ENCODE data around the gene BCAS3.
"Not testable (repeated sequence)": the region's sequence is repeated elsewhere in the genome, so short reads cannot be mapped to it uniquely, and the experiment has no call there.

The BCAS3 gene

GRCh38 chr17:61239327-61239726 is 561.7 kb downstream of the BCAS3 start:
- no peak overlapping the region for H3K4me3 ChIP-seq
- H3K9ac ChIP-seq, result no peak overlapping the region
- no peak overlapping the region for H3K4me2 ChIP-seq
- peaks cover 20% of the 10 kb centered on the region for H3K9me3 ChIP-seq
- TF ChIP-seq Cebpa-rat (IDR thresholded peaks at IDR 0.05), result no peak
- no peak overlapping the region for H3K27ac ChIP-seq
- H3K36me3 ChIP-seq, result no peaks in the 10 kb centered on the region
- H3K27me3 ChIP-seq, result no peaks in the 10 kb centered on the region
- H3K4me1 ChIP-seq, result peaks cover 10% of the 10 kb centered on the region
- H4K20me1 ChIP-seq, result no peaks in the 10 kb centered on the region

- no peak overlapping the region for H3K4me3 ChIP-seq
- no peak overlapping the region for H3K4me2 ChIP-seq
- H3K9ac ChIP-seq, result no peak overlapping the region
These were observed 562.3 kb downstream of the BCAS3 start for GRCh38 chr17:61239953-61240352.

DNA sequence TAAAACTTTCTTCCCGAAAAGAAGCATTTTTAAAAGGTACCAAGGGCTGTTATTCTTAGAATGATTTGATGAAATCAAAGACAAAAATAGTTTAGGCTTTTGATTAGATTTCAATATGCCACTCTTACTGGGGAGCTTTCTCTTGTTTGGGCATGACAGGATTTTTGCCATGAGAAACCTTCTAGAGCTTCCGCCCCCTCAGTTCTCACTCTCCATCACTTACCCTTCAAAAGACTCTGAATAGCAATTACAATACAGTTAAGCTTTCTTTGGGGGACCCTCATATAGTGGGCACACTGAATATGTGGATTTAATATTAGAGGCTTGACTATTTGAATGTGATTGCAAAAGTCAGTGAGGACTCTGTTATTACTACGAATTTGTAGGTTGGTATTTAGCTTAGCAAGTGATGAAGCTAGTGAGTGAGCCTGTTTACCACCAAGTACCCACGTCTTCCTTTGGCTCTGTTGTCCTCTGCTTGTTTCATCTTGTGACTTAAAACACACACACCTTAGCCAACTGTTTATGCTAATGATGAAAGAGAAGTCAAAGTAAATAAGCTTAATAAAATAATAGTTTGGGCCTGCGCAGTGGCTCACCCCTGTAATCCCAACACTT is 563.3 kb downstream of the BCAS3 start:
- peaks cover 20% of the 10 kb centered on the region for H3K9me3 ChIP-seq
- no peaks in the 10 kb centered on the region for H4K20me1 ChIP-seq
- no peaks in the 10 kb centered on the region for H3K27me3 ChIP-seq
- H3K27ac ChIP-seq, result no peak overlapping the region
- peaks cover 18% of the 10 kb centered on the region for H3K4me1 ChIP-seq
- H3K9ac ChIP-seq, result no peak overlapping the region
- TF ChIP-seq Cebpa-rat (IDR thresholded peaks at IDR 0.05), result no peak
- no peak overlapping the region for H3K4me2 ChIP-seq
- no peaks in the 10 kb centered on the region for H3K36me3 ChIP-seq
- no peak overlapping the region for H3K4me3 ChIP-seq

More at GRCh38 chr17:61239953-61240352, 562.3 kb downstream of the BCAS3 start:
- Histone ChIP-seq H3K27me3 (no peaks in the 10 kb centered on the region), H4K20me1 (no peaks in the 10 kb centered on the region), H3K4me1 (peaks cover 15% of the 10 kb centered on the region), H3K9me3 (peaks cover 20% of the 10 kb centered on the region), H3K36me3 (no peaks in the 10 kb centered on the region), H3K27ac (no peak overlapping the region)
- TF ChIP-seq Cebpa-rat (IDR thresholded peaks at IDR 0.05), result no peak

DNA sequence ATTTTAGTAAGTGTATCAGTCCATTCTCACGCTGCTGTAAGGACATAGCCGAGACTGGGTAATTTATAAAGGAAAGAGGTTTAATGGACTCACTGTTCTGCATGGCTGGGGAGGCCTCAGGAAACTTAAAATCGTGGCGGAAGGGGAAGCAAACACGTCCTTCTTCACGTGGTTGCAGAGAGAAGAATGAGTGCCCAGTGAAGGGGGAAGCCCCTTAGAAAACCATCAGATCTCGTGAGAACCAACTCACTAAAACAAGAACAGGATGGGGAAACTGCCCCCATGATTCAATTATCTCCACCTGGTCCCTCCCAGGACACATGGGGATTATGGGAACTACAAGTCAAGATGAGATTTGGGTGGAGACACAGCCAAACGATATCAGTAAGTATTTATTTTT is 567.3 kb downstream of the BCAS3 start:
- H3K27ac ChIP-seq, H3K27me3 ChIP-seq, H4K20me1 ChIP-seq, H3K36me3 ChIP-seq, H3K4me3 ChIP-seq, H3K4me1 ChIP-seq, H3K9ac ChIP-seq: not testable (repeated sequence)
- peak overlapping the region; percentile 47 for H3K4me2 ChIP-seq
- 0 out of 2 replicates have a peak, but pooled peaks cover 11% of the 10 kb centered on the region for H3K9me3 ChIP-seq

DNA sequence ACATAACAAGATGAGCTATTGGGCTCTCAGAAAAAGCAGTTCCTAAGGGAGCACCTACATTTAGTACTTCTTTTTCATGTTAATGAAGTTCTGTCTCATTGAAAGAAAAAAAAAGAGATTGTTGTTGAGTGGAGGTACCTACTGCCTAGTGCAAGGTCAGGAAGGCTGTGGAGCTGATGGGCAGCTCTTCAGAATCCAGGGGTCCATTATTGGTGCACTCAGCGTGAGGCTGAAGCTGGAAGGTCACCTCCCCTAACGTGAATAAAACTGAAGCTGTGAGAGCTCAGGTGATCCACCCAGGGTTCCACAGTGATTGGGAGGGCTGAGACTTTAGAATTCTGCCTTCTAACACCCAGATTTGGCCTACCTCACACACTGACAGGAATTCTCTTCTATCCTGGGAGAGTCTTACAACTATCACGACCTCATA is 568.1 kb downstream of the BCAS3 start:
- no peak overlapping the region for H3K4me2 ChIP-seq
- H3K36me3 ChIP-seq, result no peaks in the 10 kb centered on the region
- no peak overlapping the region for H3K9ac ChIP-seq
- peaks cover 13% of the 10 kb centered on the region for H3K4me1 ChIP-seq
- no peak overlapping the region for H3K4me3 ChIP-seq
- no peaks in the 10 kb centered on the region for H4K20me1 ChIP-seq
- TF ChIP-seq Cebpa-rat (IDR thresholded peaks at IDR 0.05), result no peak
- H3K9me3 ChIP-seq, result 0 out of 2 replicates have a peak, but pooled peaks cover 11% of the 10 kb centered on the region
- no peak overlapping the region for H3K27ac ChIP-seq
- no peaks in the 10 kb centered on the region for H3K27me3 ChIP-seq

DNA sequence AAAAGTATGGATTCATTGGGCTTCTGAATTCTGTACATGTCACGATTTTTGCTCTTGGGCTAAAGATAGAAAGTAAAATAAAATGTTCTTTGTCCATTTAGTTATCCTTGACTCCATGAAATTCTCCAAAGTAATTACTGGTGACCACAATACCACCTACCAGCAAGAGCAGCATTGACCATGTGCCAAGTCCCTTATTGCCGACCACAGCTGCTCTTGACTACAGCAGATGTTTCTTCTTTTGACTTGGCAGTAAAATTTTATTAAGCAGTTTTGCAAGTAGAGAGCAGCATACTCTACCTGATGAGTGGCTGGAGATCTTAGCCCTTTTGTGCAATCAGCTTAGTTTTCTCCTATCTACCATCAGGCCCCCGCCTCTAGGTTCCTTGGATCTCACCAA is 569.8 kb downstream of the BCAS3 start:
- H3K4me3 ChIP-seq, result no peak overlapping the region
- no peaks in the 10 kb centered on the region for H3K27me3 ChIP-seq
- TF ChIP-seq Cebpa-rat (IDR thresholded peaks at IDR 0.05), result no peak
- no peaks in the 10 kb centered on the region for H3K36me3 ChIP-seq
- H3K9ac ChIP-seq, result no peak overlapping the region
- H3K4me2 ChIP-seq, result no peak overlapping the region
- no peaks in the 10 kb centered on the region for H4K20me1 ChIP-seq
- H3K27ac ChIP-seq, result no peak overlapping the region
- H3K9me3 ChIP-seq, result 0 out of 2 replicates have a peak, but pooled peaks cover 11% of the 10 kb centered on the region
- H3K4me1 ChIP-seq, result peaks cover 31% of the 10 kb centered on the region

DNA sequence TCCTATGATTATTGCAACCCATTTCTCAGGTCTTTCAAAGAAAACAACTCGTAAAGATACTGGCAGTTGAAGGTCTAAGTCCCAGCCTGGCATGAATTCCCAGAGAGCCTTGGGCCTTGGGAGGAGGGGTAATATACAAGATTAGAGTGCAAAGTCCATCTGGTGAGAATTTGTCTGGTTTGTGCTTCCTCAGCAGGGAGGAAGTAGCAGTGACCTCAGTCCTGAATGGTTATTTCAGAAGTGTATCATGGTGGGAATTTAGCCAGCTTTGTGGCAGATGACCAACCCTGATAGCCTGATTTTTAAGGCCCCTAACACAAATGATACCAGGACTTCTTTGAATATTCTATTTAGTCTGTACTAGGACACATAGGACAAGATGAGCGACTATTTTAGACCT is 570.7 kb downstream of the BCAS3 start:
- Histone ChIP-seq H3K9me3 (0 out of 2 replicates have a peak, but pooled peaks cover 4% of the 10 kb centered on the region), H3K4me3 (no peak overlapping the region), H3K36me3 (no peaks in the 10 kb centered on the region), H3K4me2 (no peak overlapping the region), H3K27ac (no peak overlapping the region), H3K9ac (no peak overlapping the region), H3K27me3 (no peaks in the 10 kb centered on the region), H3K4me1 (peaks cover 39% of the 10 kb centered on the region), H4K20me1 (no peaks in the 10 kb centered on the region)
- TF ChIP-seq Cebpa-rat (IDR thresholded peaks at IDR 0.05), result no peak

GRCh38 chr17:61249649-61250299 is 572.1 kb downstream of the BCAS3 start:
- H4K20me1 ChIP-seq, result no peaks in the 10 kb centered on the region
- no peak overlapping the region for H3K27ac ChIP-seq
- no peak overlapping the region for H3K4me3 ChIP-seq
- no peak overlapping the region for H3K9ac ChIP-seq
- no peaks in the 10 kb centered on the region for H3K27me3 ChIP-seq
- peaks cover 36% of the 10 kb centered on the region for H3K4me1 ChIP-seq
- no peaks in the 10 kb centered on the region for H3K36me3 ChIP-seq
- TF ChIP-seq Cebpa-rat (IDR thresholded peaks at IDR 0.05), result no peak
- H3K9me3 ChIP-seq, result no peaks in the 10 kb centered on the region
- no peak overlapping the region for H3K4me2 ChIP-seq

DNA sequence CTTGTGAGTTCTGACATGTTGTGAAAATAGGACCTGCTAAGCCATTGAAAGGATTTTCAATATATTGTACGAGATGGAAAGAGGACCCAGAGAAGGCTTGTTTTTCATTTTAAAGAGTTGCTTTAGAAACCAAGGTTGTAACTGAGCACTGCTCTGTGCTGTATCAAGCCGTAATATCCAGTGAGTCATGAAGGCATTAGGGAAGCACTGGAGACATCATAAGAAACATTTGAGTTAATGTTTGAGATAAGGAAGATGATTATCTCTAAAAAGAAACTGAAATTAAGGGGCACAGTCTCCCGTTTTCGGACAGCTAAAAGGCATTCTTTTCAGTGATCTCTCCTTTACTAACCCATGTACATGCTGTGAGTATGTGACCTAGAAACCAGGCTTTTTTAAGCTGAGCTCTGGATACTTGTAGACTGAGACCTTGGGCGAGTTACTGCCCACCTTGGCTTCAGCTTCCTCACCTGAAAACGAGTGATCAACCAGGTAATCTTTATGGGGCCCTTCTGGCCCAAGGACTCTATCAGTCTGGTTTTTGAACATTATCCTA is 572.8 kb downstream of the BCAS3 start:
- no peak overlapping the region for H3K9ac ChIP-seq
- H3K4me1 ChIP-seq, result peaks cover 31% of the 10 kb centered on the region
- H4K20me1 ChIP-seq, result no peaks in the 10 kb centered on the region
- no peaks in the 10 kb centered on the region for H3K27me3 ChIP-seq
- peak overlapping the region; percentile 75 for H3K4me2 ChIP-seq
- no peak for TF ChIP-seq Cebpa-rat (IDR thresholded peaks at IDR 0.05)
- no peak overlapping the region for H3K4me3 ChIP-seq
- no peak overlapping the region for H3K27ac ChIP-seq
- H3K36me3 ChIP-seq, result no peaks in the 10 kb centered on the region
- no peaks in the 10 kb centered on the region for H3K9me3 ChIP-seq

Data from BLaER1 (cell line).